Placental pericyte (primary cell): Measurements from ENCODE around the gene SLC4A5. TPM values are rescaled to one million over a fixed set of nuclear protein-coding genes. Genes with fewer than 3 reads are reported as not detected.

Experiments
- small RNA-seq: library from RNA; depleted of rRNA; stranded (forward); fragments of <200 nt; gene quantifications from one replicate; pipeline ENCODE3, GENCODE V24; 2012; ENCODE audit warnings: low replicate concordance
- total RNA-seq: library from RNA; depleted of rRNA; stranded (reverse); fragments of >200 nt; gene quantifications from 2 replicates; pipeline ENCODE4 v1.2.3, GENCODE V29; 2012

SLC4A5 gene, protein sequence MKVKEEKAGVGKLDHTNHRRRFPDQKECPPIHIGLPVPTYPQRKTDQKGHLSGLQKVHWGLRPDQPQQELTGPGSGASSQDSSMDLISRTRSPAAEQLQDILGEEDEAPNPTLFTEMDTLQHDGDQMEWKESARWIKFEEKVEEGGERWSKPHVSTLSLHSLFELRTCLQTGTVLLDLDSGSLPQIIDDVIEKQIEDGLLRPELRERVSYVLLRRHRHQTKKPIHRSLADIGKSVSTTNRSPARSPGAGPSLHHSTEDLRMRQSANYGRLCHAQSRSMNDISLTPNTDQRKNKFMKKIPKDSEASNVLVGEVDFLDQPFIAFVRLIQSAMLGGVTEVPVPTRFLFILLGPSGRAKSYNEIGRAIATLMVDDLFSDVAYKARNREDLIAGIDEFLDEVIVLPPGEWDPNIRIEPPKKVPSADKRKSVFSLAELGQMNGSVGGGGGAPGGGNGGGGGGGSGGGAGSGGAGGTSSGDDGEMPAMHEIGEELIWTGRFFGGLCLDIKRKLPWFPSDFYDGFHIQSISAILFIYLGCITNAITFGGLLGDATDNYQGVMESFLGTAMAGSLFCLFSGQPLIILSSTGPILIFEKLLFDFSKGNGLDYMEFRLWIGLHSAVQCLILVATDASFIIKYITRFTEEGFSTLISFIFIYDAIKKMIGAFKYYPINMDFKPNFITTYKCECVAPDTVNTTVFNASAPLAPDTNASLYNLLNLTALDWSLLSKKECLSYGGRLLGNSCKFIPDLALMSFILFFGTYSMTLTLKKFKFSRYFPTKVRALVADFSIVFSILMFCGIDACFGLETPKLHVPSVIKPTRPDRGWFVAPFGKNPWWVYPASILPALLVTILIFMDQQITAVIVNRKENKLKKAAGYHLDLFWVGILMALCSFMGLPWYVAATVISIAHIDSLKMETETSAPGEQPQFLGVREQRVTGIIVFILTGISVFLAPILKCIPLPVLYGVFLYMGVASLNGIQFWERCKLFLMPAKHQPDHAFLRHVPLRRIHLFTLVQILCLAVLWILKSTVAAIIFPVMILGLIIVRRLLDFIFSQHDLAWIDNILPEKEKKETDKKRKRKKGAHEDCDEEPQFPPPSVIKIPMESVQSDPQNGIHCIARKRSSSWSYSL
- total RNA-seq, result 0.29 and 0.44 TPM in 2 replicates

DNA sequence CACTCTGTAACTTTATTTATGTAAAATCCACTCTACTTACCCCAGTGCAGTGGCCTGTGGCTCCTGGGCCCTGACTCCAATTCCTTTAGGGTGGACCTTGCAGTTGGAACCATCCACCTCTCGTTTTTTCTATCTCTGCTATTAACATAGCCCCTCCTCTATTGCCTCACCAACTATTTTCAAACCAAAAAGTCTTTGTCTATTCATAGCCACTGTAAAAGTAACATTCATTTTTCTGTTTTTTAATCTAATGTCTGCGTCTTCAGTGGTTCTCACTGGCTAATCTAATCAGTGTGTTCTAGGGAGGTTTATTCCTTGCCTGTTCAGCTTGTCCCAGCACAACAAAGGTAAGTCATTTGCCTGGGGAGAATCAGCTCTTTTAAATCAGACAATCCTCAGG lies at the start of gene SLC4A5:
Gene SLC4A5, minus strand, starts transcription at position 101 of the 400 bp plus-strand sequence. CDS start 28,393 bp downstream, outside the sequence.

DNA sequence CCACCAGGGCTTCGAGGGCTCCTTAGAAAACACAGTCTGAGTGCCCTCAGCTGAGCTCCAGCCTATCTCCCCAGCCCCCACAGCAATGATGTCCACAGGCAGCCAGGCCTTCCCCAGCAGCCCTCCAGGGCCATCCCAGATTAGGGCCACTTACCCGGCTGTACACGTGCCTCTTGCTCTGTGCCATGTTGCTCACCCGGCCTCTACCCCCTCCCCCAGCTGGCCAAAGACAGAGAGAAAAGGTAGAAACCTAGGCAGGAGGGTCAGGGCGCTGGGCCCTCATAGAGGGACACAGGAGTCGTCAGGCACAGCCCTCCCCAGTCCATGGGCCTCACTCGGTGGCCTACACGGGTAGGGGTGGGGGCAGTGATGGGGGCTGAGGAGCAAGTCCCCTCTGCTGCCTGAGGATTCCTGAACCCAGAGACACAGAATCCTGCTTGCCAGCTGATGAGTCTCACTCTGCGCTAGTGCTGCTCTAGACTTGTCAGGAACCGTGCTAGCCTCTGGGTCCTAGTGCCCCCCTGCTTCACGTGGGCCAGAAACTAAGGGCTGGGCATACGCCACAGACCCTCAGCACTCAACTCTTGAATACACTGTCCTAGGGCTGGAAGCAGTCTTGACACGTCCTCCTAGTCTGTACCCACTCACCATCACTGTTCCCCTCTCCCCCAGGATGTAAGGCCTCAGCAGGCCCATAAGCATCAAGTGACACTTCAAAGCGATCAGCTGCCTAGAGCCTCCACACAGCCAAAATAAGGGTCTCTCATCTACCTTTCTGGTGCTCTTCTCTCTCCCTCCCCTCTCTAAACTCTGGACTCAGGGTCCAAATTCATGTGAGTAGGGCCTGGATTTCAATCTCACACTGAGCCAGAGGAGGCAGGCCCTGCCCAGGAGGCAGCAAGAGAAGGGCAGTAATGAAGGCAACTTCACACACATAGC lies 36.9 kb upstream of the SLC4A5 start, which contains the start of gene DCTN1:
Gene DCTN1, minus strand, starts transcription at position 461 of the 939 bp plus-strand sequence. Its CDS starts 274 bp downstream, at position 187.

DNA sequence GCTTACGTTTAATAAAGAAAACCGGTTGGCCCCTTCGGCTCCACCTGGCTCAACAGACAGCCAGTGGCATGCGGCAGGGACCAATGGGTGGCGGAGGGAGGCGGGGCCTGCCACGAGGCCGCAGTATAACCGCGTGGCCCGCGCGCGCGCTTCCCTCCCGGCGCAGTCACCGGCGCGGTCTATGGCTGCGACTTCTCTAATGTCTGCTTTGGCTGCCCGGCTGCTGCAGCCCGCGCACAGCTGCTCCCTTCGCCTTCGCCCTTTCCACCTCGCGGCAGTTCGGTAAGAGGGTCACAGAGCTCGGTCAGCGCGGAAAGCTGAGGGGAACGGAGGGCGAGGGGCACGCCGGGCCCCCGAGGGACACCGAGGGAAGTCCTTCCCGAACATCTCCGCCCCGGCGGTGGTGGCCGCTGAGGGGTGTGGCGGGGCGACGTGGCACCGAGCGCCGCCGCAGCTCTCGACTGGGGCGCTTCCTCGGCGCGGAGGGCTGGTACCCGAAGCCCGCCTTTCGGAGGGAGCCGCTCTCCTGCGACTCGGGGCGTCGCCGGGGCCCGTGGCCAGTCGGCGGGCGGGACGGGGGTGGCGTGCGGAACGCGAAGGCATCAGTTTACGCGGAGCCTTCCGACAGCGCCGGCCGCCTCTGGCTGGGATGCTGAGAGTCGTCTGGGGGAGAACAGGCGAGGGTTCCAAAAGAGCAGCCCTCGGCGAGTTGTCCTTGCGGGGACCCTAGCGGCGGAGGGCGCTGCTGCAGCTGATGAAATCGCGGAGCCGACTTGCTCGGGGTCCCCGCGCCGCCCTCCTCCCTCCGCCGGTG lies 144.5 kb downstream of the SLC4A5 start, which contains the start of gene MTHFD2:
Gene MTHFD2, plus strand, starts transcription at position 155 of the 814 bp plus-strand sequence. Its CDS starts 27 bp downstream, at position 182.

DNA sequence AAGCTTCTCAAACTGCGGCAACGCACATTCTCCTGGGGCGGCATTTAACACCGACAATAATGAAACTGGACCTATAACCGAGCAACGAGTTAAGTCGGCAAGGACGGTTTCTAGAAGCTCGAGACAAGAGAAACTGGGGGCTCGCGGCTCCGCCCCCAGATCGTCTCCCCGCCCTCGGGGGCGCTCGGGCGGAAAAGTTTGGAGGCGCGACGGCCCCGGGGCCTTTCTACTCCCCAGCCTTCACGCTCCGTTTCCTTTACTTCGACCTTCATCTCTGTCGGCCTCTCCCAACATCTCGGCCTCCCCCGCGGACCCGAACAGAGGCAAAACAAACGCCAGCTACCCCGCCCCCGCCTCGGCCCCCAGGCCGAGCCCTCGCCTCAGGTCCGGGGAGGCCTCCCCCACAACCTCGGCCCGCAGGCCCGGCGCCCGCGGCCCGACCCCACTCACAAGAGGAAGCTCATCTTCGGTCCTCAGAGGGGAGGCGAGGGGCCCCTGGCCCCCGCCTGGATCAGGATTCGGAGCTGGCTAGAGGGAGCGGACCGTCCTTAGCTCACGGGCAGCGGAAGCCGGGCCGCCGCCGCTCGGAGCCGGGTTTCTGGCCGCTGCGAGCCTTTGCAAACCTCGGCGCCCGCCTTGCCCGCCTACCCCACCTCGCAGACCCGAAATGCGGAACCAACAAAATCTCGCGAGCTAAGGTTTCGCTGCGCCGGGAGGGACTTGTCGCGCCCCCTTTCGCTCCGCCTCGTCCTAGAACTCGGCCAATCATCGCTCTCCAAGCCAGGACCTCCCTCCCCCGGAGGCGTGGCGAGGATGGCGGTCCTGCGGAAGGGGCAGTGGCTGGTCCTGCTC lies 164.8 kb downstream of the SLC4A5 start, which contains the start of gene MOB1A:
Gene MOB1A, minus strand, starts transcription at position 669 of the 852 bp plus-strand sequence. Its CDS starts 205 bp downstream, at position 464.

Small RNA genes within 50 kb of the gene (small RNA-seq; reads per million reads assigned to genes)
- gene RNU6-542P (not detected), gene TAF13P2 (not detected)

Other genes with a start within 250 kb of the SLC4A5 start
- gene BOLA3, start 195.5 kb downstream of the SLC4A5 start, total RNA-seq, result 12.3 and 29.6 TPM in 2 replicates
- gene MOB1A, start 164.5 kb downstream of the SLC4A5 start, total RNA-seq, result 72.0 and 155 TPM in 2 replicates
- 129 and 251 TPM in 2 replicates for gene MTHFD2, start 144.8 kb downstream of the SLC4A5 start, total RNA-seq
- 144 and 149 TPM in 2 replicates for gene DCTN1, start 36.9 kb upstream of the SLC4A5 start, total RNA-seq
- 0.66 and 1.6 TPM in 2 replicates for gene C2orf81, start 78.2 kb upstream of the SLC4A5 start, total RNA-seq
- gene WDR54, start 78.3 kb upstream of the SLC4A5 start, total RNA-seq, result 20.8 and 45.7 TPM in 2 replicates
- gene RTKN, start 98.5 kb upstream of the SLC4A5 start, total RNA-seq, result 9.4 and 17.5 TPM in 2 replicates
- 12.9 and 19.3 TPM in 2 replicates for gene INO80B, start 111.7 kb upstream of the SLC4A5 start, total RNA-seq
- 28.3 and 51.9 TPM in 2 replicates for gene WBP1, start 115.0 kb upstream of the SLC4A5 start, total RNA-seq
- gene MOGS, start 122.0 kb upstream of the SLC4A5 start, total RNA-seq, result 79.7 and 81.8 TPM in 2 replicates
- gene MRPL53, start 129.3 kb upstream of the SLC4A5 start, total RNA-seq, result 19.3 and 57.1 TPM in 2 replicates
- 24.7 and 35.1 TPM in 2 replicates for gene CCDC142, start 139.6 kb upstream of the SLC4A5 start, total RNA-seq
- 19.9 and 22.8 TPM in 2 replicates for gene TTC31, start 139.7 kb upstream of the SLC4A5 start, total RNA-seq
- gene LBX2, start 156.2 kb upstream of the SLC4A5 start, total RNA-seq, result 1.9 and 3.1 TPM in 2 replicates
- gene PCGF1, start 164.3 kb upstream of the SLC4A5 start, total RNA-seq, result 23.6 and 27.8 TPM in 2 replicates
- gene TLX2, start 171.0 kb upstream of the SLC4A5 start, total RNA-seq, result not detected in 2 replicates
- not detected in 2 replicates for gene DQX1, start 182.8 kb upstream of the SLC4A5 start, total RNA-seq
- 96.1 and 152 TPM in 2 replicates for gene AUP1, start 186.3 kb upstream of the SLC4A5 start, total RNA-seq
- gene HTRA2, start 186.5 kb upstream of the SLC4A5 start, total RNA-seq, result 44.9 and 54.1 TPM in 2 replicates
- gene LOXL3, start 210.5 kb upstream of the SLC4A5 start, total RNA-seq, result 2.0 and 2.9 TPM in 2 replicates
- 9.2 and 10.2 TPM in 2 replicates for gene DOK1, start 211.3 kb upstream of the SLC4A5 start, total RNA-seq